Breast epithelium (tissue), 4 donors: ENCODE measurements around the gene MYO3B. TPM values are rescaled to one million over a fixed set of nuclear protein-coding genes. Genes with fewer than 3 reads are reported as not detected.

ENCODE experiments used
- DNase-seq, 2 donors: peaks; one replicate each; pipeline ENCODE4 v3.0.0-alpha.2; 2019; ENCODE audit warnings: low spot score in 2 of 2
- H3K27ac ChIP-seq, 2 donors: fragments of 200-600 bp; sonication (generic) in 1 of 2; one replicate each; pipeline ENCODE4 v1.5.1; 2016 to 2019; ENCODE audit warnings: mild to moderate bottlenecking in 1 of 2
- H3K27me3 ChIP-seq, 2 donors: fragments of 200-600 bp; sonication (generic) in 1 of 2; one replicate each; pipeline versions ENCODE4 v1.5.1 to v1.6.0; 2017 to 2019; ENCODE audit warnings: control low read depth in 1 of 2, mild to moderate bottlenecking in 1 of 2
- H3K36me3 ChIP-seq: fragments of 200-600 bp; one replicate; pipeline ENCODE4 v1.5.1; 2019
- H3K4me1 ChIP-seq, 2 donors: fragments of 200-600 bp; sonication (generic); one replicate each; pipeline ENCODE4 v1.5.1; 2016 to 2019; ENCODE audit warnings: control low read depth in 1 of 2
- H3K4me3 ChIP-seq, 3 donors: fragments of 200-600 bp; sonication (generic); 1 replicate in 2 of 3; 2 replicates in 1 of 3; pipeline ENCODE4 v1.5.1; 2016 to 2019; ENCODE audit warnings: mild to moderate bottlenecking in 3 of 3, moderate library complexity in 2 of 3
- H3K9me3 ChIP-seq, 2 donors: fragments of 200-600 bp; sonication (generic) in 1 of 2; one replicate each; pipeline ENCODE4 v1.5.1; 2016 to 2019; ENCODE audit warnings: control low read depth in 1 of 2
- CTCF ChIP-seq, 3 donors: fragments of 450-650 bp; IDR thresholded peaks; one replicate each; pipeline ENCODE4 v1.5.1; 2016 to 2017; ENCODE audit warnings: antibody characterized with exemption in 3 of 3, mild to moderate bottlenecking in 3 of 3, moderate library complexity in 3 of 3
- POLR2A ChIP-seq: fragments of 450-650 bp; IDR thresholded peaks from one replicate; pipeline ENCODE4 v1.6.1; 2016; ENCODE audit warnings: antibody characterized with exemption, mild to moderate bottlenecking, moderate library complexity
- POLR2AphosphoS5 ChIP-seq, 3 donors: sonication (generic); formaldehyde crosslinking; IDR thresholded peaks; one replicate each; pipeline ENCODE4 v1.6.1; 2017; ENCODE audit warnings: antibody characterized with exemption in 3 of 3
- intact Hi-C: fragments of 100-400 bp; cut with DNase I; formaldehyde crosslinking; loops from one replicate; pipeline ENCODE4 v1.15.1; 2023; ENCODE audit warnings: low total_unique reads
- total RNA-seq, 3 donors: library from RNA; depleted of rRNA; stranded (reverse); fragments of >200 nt; gene quantifications; one replicate each; pipeline ENCODE4 v1.1.0, GENCODE V29; 2016

Gene MYO3B
- total RNA-seq, 3 donors from 2014 or later = 0.15 to 0.98 (median 0.16) TPM

GRCh38 chr2:170577356-170577755 lies 399.4 kb downstream of the MYO3B start:
- DNase-seq = no peak
- Histone ChIP-seq H3K9me3 (no peaks in the 10 kb centered on the region), H3K27me3 (no peaks in the 10 kb centered on the region), H3K4me3 (no peak overlapping the region), H3K36me3 (no peaks in the 10 kb centered on the region), H3K4me1 (no peaks in the 10 kb centered on the region), H3K27ac (no peak overlapping the region)
- intact Hi-C loops = no loop called here
- no peak for TF ChIP-seq POLR2AphosphoS5 (IDR thresholded peaks at IDR 0.05)
- TF ChIP-seq POLR2A = no peak
- no peak for TF ChIP-seq CTCF (IDR thresholded peaks at IDR 0.05)

GRCh38 chr2:170578606-170579005 lies 400.7 kb downstream of the MYO3B start:
- TF ChIP-seq POLR2A (no peak), POLR2AphosphoS5 (IDR thresholded peaks at IDR 0.05) (no peak), CTCF (IDR thresholded peaks at IDR 0.05) (no peak)
- H3K36me3 ChIP-seq = no peaks in the 10 kb centered on the region
- no peak for DNase-seq
- intact Hi-C loops = no loop called here
- no peaks in the 10 kb centered on the region for H3K27me3 ChIP-seq
- H3K27ac ChIP-seq = no peak overlapping the region
- H3K4me3 ChIP-seq = no peak overlapping the region
- no peaks in the 10 kb centered on the region for H3K4me1 ChIP-seq
- H3K9me3 ChIP-seq = no peaks in the 10 kb centered on the region

GRCh38 chr2:170579511-170579910 lies 401.6 kb downstream of the MYO3B start:
- no peak overlapping the region for H3K27ac ChIP-seq
- no peaks in the 10 kb centered on the region for H3K9me3 ChIP-seq
- TF ChIP-seq CTCF (IDR thresholded peaks at IDR 0.05) (no peak), POLR2AphosphoS5 (IDR thresholded peaks at IDR 0.05) (no peak), POLR2A (no peak)
- intact Hi-C loops = no loop called here
- H3K27me3 ChIP-seq = no peaks in the 10 kb centered on the region
- no peak for DNase-seq
- no peaks in the 10 kb centered on the region for H3K36me3 ChIP-seq
- no peaks in the 10 kb centered on the region for H3K4me1 ChIP-seq
- no peak overlapping the region for H3K4me3 ChIP-seq

GRCh38 chr2:170582313-170582712 lies 404.4 kb downstream of the MYO3B start:
- H3K36me3 ChIP-seq = no peaks in the 10 kb centered on the region

More at GRCh38 chr2:170582313-170582712, 404.4 kb downstream of the MYO3B start:
- no peak overlapping the region for H3K4me3 ChIP-seq
- no peak for DNase-seq
- no peaks in the 10 kb centered on the region for H3K27me3 ChIP-seq
- intact Hi-C loops = no loop called here
- H3K4me1 ChIP-seq = no peaks in the 10 kb centered on the region
- TF ChIP-seq POLR2AphosphoS5 (IDR thresholded peaks at IDR 0.05) (no peak), CTCF (IDR thresholded peaks at IDR 0.05) (no peak), POLR2A (no peak)
- H3K27ac ChIP-seq = no peak overlapping the region
- H3K9me3 ChIP-seq = no peaks in the 10 kb centered on the region
